Stimulated activated CD8-positive, alpha-beta memory T cell treated with anti-CD3 and anti-CD28 coated beads, Interleukin-4, amount 100 ng/mL, for 1 hour (primary cell): ENCODE results near the gene ATP5F1C.
A peak's percentile ranks its signal among the peaks of the same experiment; 100 is the strongest.
"Not testable (repeated sequence)": the region's sequence is repeated elsewhere in the genome, so short reads cannot be mapped to it uniquely, and the experiment has no call there.

Source experiments
- DNase-seq, 2 donors: peaks; one replicate each; pipeline ENCODE4 v3.0.0-alpha.2; 2020; ENCODE audit warnings: low read depth in 2 of 2, low spot score in 1 of 2

Gene ATP5F1C

DNA sequence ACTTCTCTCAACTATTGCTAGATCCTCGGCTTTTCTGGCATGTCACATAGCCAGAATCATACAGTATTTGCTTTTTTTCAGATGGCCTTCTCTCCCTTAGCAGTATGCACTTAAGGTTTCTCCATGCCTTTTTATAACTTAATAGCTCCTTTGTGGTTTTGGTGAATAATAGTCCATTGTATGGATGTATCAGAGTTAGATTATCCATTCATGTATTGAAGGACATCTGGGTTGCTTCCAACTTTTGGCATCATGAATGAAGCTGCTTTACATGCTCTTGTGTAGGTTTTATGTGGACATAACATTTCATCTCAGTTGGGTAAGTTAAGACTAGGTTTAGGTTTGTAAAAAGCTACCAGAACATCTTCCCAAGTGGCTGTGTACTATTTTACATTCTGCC, 4.6 kb downstream of the ATP5F1C start:
- DNase-seq, result no peak

DNA sequence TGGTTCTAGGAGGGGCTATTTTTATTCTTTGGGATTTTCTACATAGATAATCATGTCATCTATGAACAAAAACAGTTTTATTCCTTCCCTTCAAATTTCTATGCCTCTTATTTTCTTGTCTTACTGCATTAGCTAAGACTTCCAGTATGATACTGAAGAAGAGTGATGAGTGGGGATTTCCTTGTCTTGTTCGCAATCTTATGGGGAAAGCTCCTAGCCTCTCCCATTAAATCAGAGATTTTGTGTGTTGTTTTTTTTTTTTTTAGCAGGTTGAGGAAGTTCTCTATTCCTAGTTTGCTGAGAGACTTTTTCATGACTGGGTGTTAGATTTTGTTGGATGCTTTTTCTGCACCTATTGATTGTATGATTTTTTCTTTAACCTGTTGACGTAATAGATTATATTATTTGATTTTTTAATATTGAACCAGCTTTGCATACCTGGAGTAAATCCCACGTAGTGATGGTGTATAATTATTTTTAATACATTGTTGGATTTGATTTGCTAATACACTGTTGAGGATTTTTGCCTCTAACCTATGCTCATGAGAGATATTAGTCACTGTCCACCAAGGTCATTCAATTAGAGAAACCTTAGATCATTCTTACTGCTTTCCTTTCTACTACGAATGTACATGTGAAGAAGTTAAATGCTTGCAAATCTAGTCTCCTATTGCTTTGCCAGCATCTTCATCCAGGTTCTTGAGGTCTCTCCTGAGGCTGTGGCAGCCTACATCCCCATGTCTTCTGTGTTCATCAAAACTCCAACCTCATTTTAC, 6.5 kb downstream of the ATP5F1C start:
- no peak for DNase-seq

DNA sequence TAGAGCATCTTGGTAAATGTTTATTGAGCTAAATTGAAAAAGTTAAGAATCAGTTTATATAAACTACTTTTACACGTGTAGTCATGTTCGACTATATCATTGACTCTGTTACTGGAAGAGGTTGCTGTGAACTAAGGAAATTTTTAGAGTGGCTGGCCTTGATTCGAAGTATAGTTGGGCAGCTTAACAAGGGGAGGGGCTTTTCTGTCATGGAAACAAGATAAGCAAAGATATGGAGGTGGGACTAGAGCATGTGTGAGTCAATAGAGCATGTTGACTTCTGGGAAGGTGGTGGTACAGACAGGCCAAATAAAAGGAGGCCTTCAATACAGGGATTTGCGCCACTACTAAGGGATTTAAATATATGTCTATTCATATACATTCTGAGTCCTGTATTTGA, 7.6 kb downstream of the ATP5F1C start:
- no peak for DNase-seq

DNA sequence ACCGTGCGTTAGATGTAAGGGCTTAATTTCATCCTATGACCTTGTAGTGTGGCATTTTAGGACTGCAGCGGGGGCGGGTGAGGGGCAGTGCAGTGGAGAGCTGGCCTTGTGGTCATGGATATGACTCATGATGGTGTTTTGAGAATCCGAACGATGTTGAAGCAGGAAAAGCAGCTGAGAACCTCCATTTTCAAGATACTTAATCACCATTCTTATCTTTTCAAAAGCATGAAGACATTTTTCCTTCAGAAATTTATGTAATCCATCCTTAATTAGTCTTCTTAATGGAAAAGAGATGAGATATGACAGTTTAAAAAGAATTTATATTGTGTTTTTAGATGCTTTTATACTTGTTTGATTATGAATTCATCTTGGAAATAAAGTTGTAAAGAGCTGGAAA, 9.6 kb downstream of the ATP5F1C start:
- no peak for DNase-seq

DNA sequence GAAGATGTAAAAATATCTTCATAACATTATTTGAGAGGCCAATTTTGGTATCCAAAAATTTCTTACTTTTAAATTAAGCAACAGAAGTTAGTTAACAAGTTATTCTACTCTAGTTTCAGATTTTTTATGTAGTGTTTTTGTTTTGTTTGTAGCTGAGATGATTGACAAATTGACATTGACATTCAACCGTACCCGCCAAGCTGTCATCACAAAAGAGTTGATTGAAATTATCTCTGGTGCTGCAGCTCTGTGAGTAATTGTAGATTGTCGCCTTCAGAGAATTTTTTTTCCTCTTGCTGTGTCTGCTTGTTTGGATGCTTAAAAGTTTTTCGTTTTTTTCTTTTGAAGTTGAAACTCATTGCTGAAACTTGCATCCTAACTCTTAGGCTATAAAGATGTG, 14.6 kb downstream of the ATP5F1C start:
- DNase-seq, result no peak

DNA sequence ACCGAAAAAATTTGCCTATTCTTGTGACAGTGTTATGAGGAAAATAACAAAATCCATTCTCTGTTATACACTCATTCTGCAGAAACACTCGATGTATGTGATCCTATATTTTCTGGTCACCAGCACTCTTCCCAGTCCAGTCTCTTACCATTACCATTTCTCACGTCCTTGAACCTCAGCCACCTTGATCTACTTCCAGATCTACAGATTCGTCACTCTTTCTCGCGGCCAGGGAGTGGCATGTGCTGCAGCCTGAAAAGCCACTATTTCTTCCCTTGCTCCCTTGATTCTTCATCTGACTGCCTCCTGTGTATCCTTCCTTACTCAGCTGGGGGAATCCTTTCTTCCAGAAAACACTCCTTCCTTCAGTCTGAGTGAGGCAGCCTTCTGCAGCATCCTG, 16.2 kb downstream of the ATP5F1C start:
- DNase-seq, result no peak

DNA sequence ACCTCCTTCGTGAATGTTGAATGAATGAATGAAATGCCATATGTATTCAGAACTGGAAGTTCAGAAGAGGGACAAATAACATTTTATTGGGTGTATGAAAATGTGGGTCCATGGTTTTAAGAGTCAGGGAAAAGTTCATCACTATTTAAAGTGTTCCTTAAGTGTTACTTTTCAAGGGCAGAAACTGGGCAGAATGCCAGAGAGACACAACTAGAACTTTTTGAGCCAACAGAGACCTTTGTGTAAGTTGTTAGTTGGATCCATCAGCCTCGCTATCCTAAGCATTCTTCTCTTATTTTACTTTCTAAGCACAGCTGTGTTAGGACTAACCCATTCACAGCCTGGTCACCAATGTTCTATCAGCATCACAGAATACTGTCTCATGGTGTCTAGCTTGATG, 16.8 kb downstream of the ATP5F1C start:
- no peak for DNase-seq

DNA sequence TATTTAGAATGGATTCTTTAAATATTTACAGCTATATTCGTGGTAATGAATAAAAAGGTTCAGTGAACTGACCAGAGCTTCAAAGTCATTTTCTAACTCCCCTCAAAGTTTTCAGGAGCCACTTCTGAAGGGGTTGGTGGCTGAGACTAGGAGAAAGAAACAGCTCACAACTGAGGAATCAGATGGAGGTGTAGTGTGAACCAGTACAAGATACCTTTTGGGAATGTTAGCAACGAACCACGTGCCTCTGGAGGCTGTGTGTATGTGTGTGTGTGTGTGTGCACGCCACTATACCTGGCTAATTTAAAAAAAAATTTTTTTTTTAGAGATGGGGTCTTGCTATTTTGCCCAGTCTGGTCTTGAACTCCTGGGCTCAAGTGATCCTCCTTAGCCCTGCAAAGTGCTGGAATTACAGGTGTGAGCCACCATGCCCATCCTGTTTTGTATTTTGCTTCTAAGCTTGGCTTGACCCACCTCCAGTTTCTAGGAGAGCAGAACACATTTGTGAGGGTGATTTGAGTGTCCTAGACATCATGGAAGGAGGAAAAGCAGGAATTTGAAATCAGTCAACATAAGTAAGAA, 20.8 kb downstream of the ATP5F1C start:
- no peak for DNase-seq

DNA sequence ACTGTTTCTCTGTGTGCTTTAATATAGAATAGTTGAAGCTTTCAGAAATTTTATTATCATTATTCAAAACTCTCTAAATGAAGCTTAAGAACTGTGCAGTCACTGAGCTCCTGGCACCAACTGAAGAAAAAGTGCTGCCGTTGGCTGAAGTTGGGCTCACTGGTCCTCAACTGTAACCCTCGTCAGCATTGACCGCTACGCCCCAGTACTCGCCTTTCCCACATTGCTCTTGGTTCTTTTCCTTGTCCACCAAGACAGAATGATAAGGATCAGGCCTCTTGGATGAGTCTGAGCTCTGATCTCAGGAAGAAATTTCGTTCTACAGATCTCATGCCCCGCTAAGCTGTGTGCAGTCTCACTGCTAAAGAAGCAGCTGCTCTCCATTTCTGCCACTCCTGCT, 22.5 kb downstream of the ATP5F1C start:
- DNase-seq, result no peak

DNA sequence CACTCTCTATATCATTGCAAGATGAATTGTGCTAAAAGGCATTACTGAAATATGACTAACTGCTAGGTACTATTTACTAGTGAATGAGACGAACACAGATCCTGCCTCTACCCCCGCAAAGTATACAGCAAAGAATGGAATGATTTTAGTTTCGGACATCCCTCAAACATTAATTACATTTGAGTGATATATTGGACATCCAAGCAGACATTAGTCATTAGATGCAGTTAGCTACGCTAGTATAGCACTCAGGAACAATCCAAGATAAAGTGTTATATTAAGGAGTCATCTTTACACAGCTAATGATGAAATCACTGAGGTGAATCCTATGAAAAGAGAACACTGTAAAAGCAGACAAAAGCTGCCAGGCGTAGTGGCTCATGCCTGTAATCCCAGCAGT, 23.0 kb downstream of the ATP5F1C start:
- no peak for DNase-seq

DNA sequence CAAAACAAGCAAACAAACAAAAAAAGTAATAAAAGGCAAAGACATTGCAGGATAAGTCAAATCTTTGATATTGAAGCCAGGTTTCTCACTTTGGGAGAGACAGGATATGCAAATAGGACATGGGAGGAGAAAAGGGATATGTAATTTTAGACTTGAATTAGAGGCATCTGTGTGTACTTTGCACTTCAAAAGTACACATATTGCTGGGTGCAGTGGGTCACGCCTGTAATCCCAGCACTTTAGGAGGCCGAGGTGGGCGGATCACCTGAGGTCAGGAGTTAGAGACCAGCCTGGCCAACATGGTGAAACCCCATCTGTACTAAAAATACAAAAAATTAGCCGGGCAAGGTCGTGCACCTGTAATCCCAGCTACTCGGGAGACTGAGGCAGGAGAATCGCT, 23.8 kb downstream of the ATP5F1C start:
- DNase-seq, result not testable (repeated sequence)

DNA sequence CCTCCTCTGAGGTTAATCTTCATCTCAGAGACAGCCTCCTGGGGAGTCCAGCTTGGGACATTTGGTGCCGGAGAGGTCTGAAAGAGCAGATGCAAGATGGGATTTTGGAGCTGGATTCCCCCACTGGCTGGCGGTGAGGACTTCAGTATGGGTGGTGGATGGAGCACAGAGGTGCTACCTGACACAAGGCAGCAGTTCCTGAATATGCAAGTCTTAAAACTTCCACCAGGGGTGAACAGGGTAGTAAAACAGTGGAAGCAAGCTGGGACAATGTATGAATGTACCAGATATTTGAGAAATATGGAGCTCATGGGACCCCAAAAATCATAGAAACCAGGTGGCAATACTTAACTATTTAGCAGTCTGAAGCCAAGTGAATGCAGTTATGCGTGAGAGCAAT, 25.5 kb downstream of the ATP5F1C start:
- no peak for DNase-seq

DNA sequence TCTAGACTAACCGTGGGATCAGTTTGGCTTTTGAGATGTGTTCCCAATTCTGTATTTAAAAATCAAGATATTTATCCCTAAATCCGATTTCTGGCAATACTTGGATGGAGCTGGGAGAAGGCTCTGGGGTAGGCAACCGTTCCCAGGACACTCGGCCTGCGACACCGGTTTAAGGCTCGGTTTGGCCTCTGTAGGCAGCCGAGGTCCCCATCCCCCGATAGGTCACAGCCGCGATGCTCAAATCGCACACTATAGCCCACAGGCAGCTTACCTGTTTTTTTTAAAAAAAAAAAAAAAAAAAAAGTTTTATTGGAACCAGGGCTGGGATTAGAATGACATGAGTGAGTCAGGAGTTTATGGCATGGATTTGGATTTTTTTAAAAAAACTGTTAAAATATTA, 29.6 kb downstream of the ATP5F1C start:
- no peak for DNase-seq

DNA sequence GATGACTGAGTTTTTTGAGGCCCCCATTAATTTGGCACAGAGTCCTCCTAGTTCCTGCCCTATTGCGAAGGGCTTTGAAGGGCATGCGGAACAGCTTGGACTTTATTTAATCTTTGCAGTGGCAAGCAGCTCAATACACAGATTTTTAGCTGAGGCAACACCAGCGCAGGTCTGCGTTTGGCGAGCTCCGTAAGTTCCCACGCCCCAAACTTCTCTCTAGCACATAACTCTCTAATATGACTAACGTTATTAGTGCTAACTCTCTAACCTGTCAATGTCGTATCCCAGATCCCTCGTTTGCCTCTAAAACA, 30.0 kb downstream of the ATP5F1C start:
- no peak for DNase-seq

DNA sequence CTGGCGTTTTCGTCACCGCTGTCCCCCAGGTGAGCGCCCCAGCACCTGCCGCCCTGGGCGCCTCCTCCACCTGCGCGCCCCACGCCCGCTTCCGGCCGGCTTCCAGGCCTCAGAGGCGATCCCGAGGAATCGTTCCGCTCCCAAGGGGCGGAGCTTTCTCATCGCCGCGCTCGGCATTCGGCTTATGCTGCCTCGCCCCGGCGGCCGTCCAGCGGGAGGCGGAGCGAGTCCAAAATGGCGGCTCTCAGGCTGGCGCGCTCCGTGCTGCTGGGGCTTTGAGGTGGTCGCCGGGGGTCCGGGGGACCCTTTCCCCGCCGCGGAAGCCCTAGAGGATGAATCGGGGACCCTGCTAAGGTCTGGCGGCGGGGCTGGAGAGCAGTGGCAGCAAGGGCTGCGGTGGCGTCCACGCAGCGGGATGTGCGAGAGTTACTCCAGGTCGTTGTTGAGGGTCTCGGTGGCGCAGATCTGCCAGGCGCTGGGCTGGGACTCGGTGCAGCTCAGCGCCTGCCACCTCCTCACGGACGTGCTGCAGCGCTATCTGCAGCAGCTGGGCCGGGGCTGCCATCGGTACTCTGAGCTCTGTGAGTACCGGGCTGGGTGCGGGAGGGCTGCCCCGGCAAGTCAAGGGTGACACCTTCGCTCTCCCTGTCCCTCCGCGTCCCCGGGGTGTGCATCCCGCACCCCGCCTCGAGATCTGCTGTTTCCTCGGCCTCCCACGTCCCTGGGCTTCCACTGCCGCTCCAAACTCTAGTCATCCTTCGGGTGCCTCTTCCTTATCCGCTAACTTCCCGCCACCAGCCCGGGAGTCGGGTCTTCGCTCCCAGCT, 30.5 kb downstream of the ATP5F1C start, which contains the start of gene TAF3:
Gene TAF3, plus strand, starts transcription at position 211 of the 826 bp plus-strand sequence. Its CDS starts 205 bp downstream, at position 416.
- DNase-seq, result peak; percentile 77 to 83

DNA sequence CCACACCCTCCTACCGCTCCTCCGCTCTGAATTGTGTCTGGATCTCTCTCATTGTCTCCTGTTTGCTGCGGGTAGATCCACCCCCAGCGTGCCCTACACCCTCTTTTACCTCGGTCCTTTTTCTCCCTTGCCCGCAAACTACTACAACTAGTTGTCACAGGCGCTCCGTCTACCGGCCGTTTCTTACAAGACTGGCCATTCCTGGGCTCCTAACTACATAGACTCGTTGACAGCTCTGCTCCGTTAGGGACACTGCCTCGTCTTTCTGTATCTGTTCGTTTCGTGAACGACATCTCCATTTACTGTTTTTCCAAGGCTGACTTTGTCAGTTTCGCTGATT, 31.1 kb downstream of the ATP5F1C start:
- DNase-seq, result no peak

DNA sequence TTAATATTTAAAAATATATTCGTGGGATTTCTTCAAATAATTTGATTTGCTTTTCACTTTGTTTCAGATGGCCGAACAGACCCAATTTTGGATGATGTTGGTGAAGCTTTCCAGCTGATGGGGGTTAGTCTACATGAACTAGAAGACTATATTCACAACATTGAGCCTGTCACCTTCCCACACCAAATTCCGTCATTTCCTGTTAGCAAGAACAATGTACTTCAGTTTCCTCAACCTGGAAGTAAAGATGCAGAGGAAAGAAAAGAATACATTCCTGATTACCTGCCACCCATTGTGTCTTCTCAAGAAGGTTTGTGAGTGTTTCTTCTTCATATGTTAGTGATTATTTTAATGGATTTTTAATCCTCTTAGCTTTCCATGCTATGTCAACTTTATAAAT, 36.3 kb downstream of the ATP5F1C start:
- DNase-seq, result no peak

DNA sequence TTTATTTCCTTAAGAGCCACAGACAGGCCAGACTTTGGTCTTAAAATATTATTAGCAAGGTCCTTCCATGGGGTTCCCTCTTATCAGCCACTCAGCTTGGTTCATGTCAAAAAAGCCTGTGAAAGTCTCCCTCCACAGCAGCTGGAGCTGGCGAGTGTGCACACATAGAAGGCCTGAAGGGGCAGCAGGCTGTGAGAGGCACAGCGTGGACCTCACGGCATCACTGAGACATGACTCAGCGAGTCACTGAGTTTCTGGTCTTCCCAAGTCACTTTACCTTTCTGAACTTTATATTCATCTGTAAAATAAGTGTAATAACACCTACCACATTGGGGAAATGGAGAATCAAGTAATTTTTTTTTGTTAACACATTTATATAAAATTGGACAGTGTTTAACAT, 39.0 kb downstream of the ATP5F1C start:
- DNase-seq, result no peak

DNA sequence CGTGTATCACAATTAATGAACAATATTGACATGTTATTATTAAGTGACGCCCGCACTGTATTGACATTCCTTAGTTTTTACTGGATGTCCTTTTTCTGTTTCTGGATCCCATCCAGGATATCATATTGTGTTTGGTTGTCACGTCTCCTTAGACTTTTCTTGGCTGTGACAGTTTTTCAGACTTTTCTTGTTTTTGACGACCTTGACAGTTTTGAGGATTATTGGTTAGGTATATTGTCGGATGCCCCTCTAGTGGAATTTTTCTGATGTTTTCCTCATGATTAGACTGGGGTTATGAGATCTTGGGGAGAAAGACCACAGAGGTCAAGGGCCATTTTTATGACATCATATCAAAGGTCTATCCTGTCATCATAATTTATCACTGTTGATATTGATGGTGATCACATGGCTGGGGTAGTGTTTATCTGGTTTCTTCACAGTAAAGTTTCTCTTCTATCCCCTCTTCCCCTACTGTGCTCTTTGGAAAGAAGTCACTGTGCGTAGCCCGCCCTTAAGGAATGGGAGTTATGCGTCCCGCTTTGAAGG, 41.4 kb downstream of the ATP5F1C start:
- DNase-seq, result no peak

DNA sequence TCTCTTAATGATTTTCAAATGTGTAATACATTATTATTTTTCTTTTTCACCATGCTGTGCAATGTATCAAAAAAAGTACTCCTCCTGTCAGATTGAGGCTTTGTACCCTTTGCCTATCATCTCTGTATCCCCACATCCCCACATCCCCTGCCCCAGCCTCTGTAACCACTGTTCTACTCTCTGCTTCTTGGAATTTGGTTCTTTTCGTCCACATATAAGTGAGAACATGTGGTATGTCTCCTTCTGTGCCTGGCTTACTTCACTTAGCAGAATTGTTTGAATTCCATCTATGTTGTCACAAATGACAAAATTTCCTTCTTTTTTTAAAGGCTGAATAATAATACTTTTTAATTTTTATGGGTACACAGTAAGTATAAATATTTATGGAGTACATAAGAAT, 44.1 kb downstream of the ATP5F1C start:
- no peak for DNase-seq

DNA sequence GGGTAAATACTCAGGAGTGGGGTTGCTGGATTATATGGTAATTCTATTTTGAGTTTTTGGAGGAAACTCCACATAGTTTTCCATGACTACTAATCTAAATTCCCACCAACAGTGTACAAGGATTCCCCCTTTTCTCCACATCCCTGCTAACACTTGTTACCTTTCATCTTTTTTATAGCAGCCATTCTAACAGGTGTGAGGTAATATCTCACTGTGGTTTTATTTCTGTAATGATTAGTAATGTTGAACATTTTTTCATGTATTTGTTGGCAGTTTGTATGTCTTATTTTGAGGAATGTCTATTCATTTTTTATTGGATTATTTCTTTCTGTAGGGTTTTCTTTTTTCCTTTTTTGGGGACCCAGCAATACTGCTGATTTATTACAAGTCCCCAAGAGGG, 45.2 kb downstream of the ATP5F1C start:
- DNase-seq, result no peak

DNA sequence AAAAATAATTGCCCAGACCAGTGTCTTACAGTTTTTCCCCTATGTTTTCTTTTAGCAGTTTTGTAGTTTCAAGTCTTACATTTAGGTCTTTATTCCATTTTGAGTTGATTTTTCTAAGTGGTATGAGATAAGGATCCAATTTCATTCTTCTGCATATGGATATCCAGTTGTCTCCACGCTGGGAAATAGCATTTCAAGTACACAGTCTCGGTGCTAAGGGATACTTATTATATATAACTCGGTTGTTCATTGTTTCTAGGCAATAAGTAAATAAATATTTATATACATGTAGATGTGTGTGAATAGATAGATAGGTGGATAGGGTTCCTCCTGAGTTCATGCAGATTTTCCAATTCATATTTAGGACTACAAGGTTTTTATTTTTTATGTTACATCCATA, 46.3 kb downstream of the ATP5F1C start:
- no peak for DNase-seq
